SK-N-SH treated with all-trans-retinoic acid at 6 μM for 48 hours (cell line): Measurements from ENCODE around the gene CITED2.

ENCODE experiments used
- ARNTL ChIP-seq: fragments of 450-650 bp; formaldehyde crosslinking; IDR thresholded peaks from 2 replicates; pipeline ENCODE4 v1.5.0; 2020; ENCODE audit warnings: low read depth, mild to moderate bottlenecking, moderate library complexity, borderline replicate concordance
- BACH2 ChIP-seq: fragments of 250-450 bp; sonication (Bioruptor Pico); IDR thresholded peaks from 2 replicates; pipeline ENCODE4 v1.9.0; 2021; ENCODE audit warnings: mild to moderate bottlenecking, borderline replicate concordance
- CSDC2 ChIP-seq: fragments of 250-450 bp; sonication (Bioruptor Pico); IDR thresholded peaks from 2 replicates; pipeline ENCODE4 v1.5.0; 2020; ENCODE audit warnings: mild to moderate bottlenecking, moderate library complexity
- ISL1 ChIP-seq: fragments of 250-450 bp; sonication (Bioruptor Pico); IDR thresholded peaks from 2 replicates; pipeline ENCODE4 v2.1.2; 2022; ENCODE audit warnings: mild to moderate bottlenecking, moderate library complexity
- TCF4 ChIP-seq: fragments of 250-450 bp; sonication (Bioruptor Pico); IDR thresholded peaks from 2 replicates; pipeline ENCODE4 v1.8.0; 2021; ENCODE audit warnings: mild to moderate bottlenecking, moderate library complexity, borderline replicate concordance
- TOX ChIP-seq: fragments of 250-450 bp; sonication (Bioruptor Pico); IDR thresholded peaks from 2 replicates; pipeline ENCODE4 v1.8.0; 2021; ENCODE audit warnings: mild to moderate bottlenecking, moderate library complexity, borderline replicate concordance
- ZC3H10 ChIP-seq: fragments of 250-450 bp; sonication (Bioruptor Pico); IDR thresholded peaks from 2 replicates; pipeline ENCODE4 v1.5.1; 2021; ENCODE audit warnings: mild to moderate bottlenecking, moderate library complexity
- ZFP30 ChIP-seq: fragments of 450-650 bp; formaldehyde crosslinking; IDR thresholded peaks from 2 replicates; pipeline ENCODE4 v1.5.0; 2022; ENCODE audit warnings: mild to moderate bottlenecking, moderate library complexity
- ZNF565 ChIP-seq: fragments of 450-650 bp; formaldehyde crosslinking; conservative IDR thresholded peaks from 2 replicates; pipeline ENCODE4 v1.5.0; 2020; ENCODE audit warnings: low read depth, mild to moderate bottlenecking, moderate library complexity
- ZNF8 ChIP-seq: fragments of 450-650 bp; formaldehyde crosslinking; IDR thresholded peaks from 2 replicates; pipeline ENCODE4 v1.5.0; 2020; ENCODE audit warnings: mild to moderate bottlenecking, moderate library complexity
- TF ChIP-seq, protein P1 (sequence below): fragments of 250-450 bp; sonication (Bioruptor Pico); IDR thresholded peaks from 2 replicates; pipeline ENCODE4 v1.8.0; 2020; ENCODE audit warnings: mild to moderate bottlenecking, moderate library complexity, borderline replicate concordance
- TF ChIP-seq, protein P2 (sequence below): fragments of 250-450 bp; sonication (Bioruptor Pico); IDR thresholded peaks from 2 replicates; pipeline ENCODE4 v1.5.1; 2020; ENCODE audit warnings: low read depth, mild to moderate bottlenecking, moderate library complexity

- TF ChIP-seq, protein P1, sequence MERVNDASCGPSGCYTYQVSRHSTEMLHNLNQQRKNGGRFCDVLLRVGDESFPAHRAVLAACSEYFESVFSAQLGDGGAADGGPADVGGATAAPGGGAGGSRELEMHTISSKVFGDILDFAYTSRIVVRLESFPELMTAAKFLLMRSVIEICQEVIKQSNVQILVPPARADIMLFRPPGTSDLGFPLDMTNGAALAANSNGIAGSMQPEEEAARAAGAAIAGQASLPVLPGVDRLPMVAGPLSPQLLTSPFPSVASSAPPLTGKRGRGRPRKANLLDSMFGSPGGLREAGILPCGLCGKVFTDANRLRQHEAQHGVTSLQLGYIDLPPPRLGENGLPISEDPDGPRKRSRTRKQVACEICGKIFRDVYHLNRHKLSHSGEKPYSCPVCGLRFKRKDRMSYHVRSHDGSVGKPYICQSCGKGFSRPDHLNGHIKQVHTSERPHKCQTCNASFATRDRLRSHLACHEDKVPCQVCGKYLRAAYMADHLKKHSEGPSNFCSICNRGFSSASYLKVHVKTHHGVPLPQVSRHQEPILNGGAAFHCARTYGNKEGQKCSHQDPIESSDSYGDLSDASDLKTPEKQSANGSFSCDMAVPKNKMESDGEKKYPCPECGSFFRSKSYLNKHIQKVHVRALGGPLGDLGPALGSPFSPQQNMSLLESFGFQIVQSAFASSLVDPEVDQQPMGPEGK (CRISPR knock-in tag): no peak
- no peak for TF ChIP-seq CSDC2 (CRISPR knock-in tag)
- TF ChIP-seq ZNF8: no peak
- TF ChIP-seq ZFP30 (CRISPR knock-in tag): no peak
- TF ChIP-seq ARNTL: no peak
- TF ChIP-seq TCF4 (CRISPR knock-in tag): no peak
- no peak for TF ChIP-seq ZNF565 (CRISPR knock-in tag)
- TF ChIP-seq ZC3H10 (CRISPR knock-in tag): no peak
- TF ChIP-seq, protein P2, sequence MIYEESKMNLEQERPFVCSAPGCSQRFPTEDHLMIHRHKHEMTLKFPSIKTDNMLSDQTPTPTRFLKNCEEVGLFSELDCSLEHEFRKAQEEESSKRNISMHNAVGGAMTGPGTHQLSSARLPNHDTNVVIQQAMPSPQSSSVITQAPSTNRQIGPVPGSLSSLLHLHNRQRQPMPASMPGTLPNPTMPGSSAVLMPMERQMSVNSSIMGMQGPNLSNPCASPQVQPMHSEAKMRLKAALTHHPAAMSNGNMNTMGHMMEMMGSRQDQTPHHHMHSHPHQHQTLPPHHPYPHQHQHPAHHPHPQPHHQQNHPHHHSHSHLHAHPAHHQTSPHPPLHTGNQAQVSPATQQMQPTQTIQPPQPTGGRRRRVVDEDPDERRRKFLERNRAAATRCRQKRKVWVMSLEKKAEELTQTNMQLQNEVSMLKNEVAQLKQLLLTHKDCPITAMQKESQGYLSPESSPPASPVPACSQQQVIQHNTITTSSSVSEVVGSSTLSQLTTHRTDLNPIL (CRISPR knock-in tag): no peak
- TF ChIP-seq BACH2 (CRISPR knock-in tag): no peak
- TF ChIP-seq ISL1: no peak
- TF ChIP-seq TOX: 0 out of 2 replicates have a peak, but pooled peaks have one; percentile 7
Measured at GRCh38 chr6:139369568-139370282, 4.7 kb downstream of the CITED2 start.
